NCI-H2029 treated with DMSO at 0.1 percent for 48 hours (cell line): Measurements from ENCODE around the gene DNAAF3.

Source experiments
- DNase-seq: peaks from one replicate; lab custom pipeline; 2025; lab: John Stamatoyannopoulos, UW

The DNAAF3 gene

DNA sequence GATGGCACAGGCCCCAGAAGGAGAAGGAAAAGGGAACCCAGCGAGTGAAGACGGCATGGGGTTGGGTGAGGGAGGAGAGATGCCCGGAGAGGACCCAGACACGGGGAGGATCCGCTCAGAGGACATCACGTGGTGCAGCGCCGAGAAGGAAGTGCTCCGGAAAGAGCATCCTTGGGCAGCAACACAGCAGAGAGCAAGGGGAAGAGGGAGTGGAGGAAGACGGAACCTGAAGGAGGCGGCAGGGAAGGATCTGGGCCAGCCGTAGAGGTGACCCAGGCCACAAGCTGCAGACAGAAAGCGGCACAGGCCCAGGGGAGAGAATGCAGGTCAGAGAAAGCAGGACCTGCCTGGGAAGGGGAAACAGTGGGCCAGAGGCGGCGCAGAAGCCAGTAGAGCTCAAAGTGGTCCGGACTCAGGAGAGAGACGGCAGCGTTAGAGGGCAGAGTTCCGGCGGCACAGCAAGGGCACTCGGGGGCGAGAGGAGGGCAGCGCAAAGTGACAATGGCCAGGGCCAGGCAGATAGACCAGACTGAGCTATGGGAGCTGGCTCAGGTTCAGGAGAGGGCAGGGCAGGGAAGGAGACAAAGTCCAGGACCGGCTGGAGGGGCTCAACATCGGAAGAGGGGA lies 50.1 kb downstream of the DNAAF3 start:
- DNase-seq: no peak

- no peak for DNase-seq
Measured at GRCh38 chr19:55115446-55116065, 50.9 kb downstream of the DNAAF3 start.

DNA sequence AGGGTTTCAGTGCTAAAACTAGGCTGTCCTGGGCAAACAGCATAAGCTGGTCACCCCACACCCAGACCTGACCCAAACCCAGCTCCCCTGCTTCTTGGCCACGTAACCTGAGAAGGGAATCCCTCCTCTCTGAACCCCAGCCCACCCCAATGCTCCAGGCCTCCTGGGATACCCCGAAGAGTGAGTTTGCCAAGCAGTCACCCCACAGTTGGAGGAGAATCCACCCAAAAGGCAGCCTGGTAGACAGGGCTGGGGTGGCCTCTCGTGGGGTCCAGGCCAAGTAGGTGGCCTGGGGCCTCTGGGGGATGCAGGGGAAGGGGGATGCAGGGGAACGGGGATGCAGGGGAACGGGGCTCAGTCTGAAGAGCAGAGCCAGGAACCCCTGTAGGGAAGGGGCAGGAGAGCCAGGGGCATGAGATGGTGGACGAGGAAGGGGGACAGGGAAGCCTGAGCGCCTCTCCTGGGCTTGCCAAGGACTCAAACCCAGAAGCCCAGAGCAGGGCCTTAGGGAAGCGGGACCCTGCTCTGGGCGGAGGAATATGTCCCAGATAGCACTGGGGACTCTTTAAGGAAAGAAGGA lies 51.8 kb downstream of the DNAAF3 start:
- DNase-seq: no peak

DNA sequence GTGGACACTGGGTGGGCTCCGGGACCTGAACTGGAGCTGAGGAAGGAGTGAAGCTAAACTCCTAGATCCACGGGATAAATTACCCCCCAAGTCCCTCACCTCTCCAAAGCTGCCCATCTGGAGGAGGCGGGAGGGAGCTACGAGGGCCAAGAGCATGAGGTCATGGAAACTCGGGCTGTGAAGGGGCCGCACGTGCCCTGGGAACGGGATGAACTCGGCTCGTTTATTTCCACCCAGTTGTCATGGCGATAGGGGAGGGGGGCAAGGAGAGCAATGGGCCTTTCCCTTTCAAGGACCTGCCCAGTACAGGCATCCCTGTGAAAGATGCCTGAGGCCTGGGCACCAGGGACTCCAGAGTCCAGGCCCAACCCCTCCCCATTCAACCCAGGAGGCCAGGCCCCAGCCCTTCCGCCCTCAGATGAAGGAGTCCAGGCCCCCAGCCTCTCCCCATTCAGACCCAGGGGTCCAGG lies 52.8 kb downstream of the DNAAF3 start:
- no peak for DNase-seq

DNA sequence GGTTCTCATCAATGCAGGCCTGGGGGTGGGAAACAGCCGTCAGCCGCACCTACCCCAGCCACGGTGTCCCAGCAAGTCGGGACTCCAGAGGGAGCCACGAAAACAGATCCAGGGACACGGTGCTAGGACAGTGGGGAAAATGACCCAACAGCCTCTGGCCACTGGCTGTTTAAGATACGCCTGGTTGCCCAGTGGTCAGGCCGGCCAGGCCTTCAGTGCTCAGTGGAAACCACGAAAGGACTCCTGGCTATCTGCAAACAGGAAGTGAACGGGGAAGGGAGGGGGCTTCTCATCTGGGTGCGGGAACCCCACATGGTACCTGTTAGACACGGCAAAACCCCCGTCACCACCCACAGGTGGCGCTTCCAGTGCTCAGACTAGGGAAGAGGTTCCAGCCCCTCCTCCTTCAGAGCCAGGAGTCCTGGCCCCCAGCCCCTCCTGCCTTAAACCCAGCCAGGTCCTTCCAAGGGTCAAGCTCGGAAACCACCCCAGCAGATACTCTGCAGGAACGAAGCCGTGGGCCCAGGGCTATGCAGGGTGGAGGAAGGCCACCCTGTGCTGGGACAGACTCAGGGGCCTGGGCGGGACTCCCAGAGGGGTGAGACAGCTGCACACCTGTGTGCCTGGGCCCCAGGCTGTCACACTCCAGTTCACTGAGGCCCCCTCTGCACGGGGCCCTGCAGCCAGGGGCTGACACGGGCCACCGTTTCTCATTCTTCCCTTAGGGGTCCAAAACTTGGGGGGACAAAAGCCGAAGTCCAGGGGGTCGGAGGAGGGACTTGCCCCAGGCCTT lies 53.4 kb downstream of the DNAAF3 start:
- no peak for DNase-seq

DNA sequence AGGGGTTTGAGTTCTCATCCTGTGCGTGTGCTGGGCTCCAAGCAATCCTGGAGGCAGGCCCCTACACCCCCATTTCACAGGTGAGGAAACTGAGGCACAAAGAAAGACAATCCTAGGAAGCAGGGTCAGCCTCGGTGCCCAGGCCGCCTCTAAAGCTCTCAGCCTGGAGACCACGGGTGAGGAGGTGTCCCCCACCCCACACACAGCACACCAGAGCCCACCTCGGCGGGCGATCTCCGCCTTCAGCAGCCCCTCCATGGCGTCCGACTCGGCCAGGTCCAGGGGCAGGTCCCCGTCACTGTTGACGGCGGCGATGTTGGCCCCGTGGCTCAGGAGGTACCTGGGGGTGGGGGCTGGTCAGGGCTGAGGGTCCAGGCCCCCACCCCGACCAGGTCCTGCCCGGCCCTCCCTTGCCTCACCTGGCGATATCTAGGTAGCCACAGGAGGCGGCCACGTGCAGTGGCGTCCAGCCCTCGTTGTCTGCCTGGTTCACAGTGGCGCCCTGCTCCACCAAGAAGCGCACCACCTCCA lies 54.1 kb downstream of the DNAAF3 start:
- no peak for DNase-seq

GRCh38 chr19:55111238-55111831 lies 55.1 kb downstream of the DNAAF3 start:
- DNase-seq: no peak

- DNase-seq: no peak
Measured at GRCh38 chr19:55109527-55110291, 56.7 kb downstream of the DNAAF3 start.
